K562 (cell line): ENCODE measurements around the gene BAD. TPM values are rescaled to one million over a fixed set of nuclear protein-coding genes. Genes with fewer than 3 reads are reported as not detected.

Experiments used
- ATF7 ChIP-seq: fragments of 450-650 bp; IDR thresholded peaks from 2 replicates; pipeline ENCODE4 v1.7.1; 2014; ENCODE audit warnings: mild to moderate bottlenecking, moderate library complexity
- BRD4 ChIP-seq: fragments of 200-600 bp; sonication (generic); IDR thresholded peaks from 2 replicates; pipeline ENCODE4 v1.6.1; 2017; ENCODE audit warnings: inconsistent platforms
- FOXP1 ChIP-seq: sonication (generic); formaldehyde crosslinking; IDR thresholded peaks from 2 replicates; pipeline ENCODE4 v1.8.0; 2022; ENCODE audit warnings: mild to moderate bottlenecking, missing genetic modification reagents
- GABPB2 ChIP-seq: fragments of 250-450 bp; sonication (Bioruptor Pico); conservative IDR thresholded peaks from 2 replicates; pipeline ENCODE4 v1.5.1; 2021; ENCODE audit warnings: mild to moderate bottlenecking
- GTF2F1 ChIP-seq: IDR thresholded peaks from 2 replicates; pipeline ENCODE4 v1.6.1; 2011; ENCODE audit warnings: low read depth, low read length, improper control_type of control experiment
- HDGF ChIP-seq: fragments of 450-650 bp; IDR thresholded peaks from 2 replicates; pipeline ENCODE4 v1.6.1; 2016
- KAT7 ChIP-seq: sonication (generic); formaldehyde crosslinking; IDR thresholded peaks from 2 replicates; pipeline ENCODE4 v1.8.0; 2022; ENCODE audit warnings: missing genetic modification reagents, mild to moderate bottlenecking, borderline replicate concordance
- MIER1 ChIP-seq: fragments of 450-650 bp; IDR thresholded peaks from 2 replicates; pipeline ENCODE4 v1.6.1; 2016; ENCODE audit warnings: antibody characterized with exemption, mild to moderate bottlenecking, low read depth
- NR2C1 ChIP-seq, 2 experiments: fragments of 450-650 bp; IDR thresholded peaks; 2 replicates each; pipeline ENCODE4 v1.6.1; 2017; ENCODE audit warnings: mild to moderate bottlenecking in 2 of 2, antibody characterized with exemption in 1 of 2, inconsistent platforms in 1 of 2, missing compliant biosample characterization in 1 of 2, missing genetic modification characterization in 1 of 2
- RB1 ChIP-seq: fragments of 450-650 bp; IDR thresholded peaks from 2 replicates; pipeline ENCODE4 v1.6.1; 2017; ENCODE audit warnings: low read depth, mild to moderate bottlenecking
- RBM39 ChIP-seq: fragments of 200-400 bp; formaldehyde crosslinking; optimal IDR thresholded peaks from 2 replicates; pipeline ENCODE3; 2018; ENCODE audit warnings: low read depth, low read length
- REST ChIP-seq, 2 experiments: fragments of 450-650 bp; formaldehyde crosslinking in 1 of 2; IDR thresholded peaks; 2 replicates each; pipeline versions ENCODE4 v1.4.0 to v1.6.1; 2014 to 2020; ENCODE audit warnings: mild to moderate bottlenecking in 2 of 2, borderline replicate concordance in 1 of 2, low read depth in 1 of 2
- UBTF ChIP-seq, 2 experiments: IDR thresholded peaks; 2 replicates each; pipeline ENCODE4 v1.6.1; 2012; ENCODE audit warnings: improper control_type of control experiment in 2 of 2, low read depth in 2 of 2, low read length in 2 of 2, borderline replicate concordance in 1 of 2
- USF2 ChIP-seq: sonication (generic); formaldehyde crosslinking; IDR thresholded peaks from 2 replicates; pipeline ENCODE4 v1.5.0; 2020; ENCODE audit warnings: missing genetic modification reagents
- ZNF24 ChIP-seq: fragments of 450-650 bp; IDR thresholded peaks from 2 replicates; pipeline ENCODE4 v1.6.1; 2016
- ZNF311 ChIP-seq: fragments of 250-450 bp; sonication (Bioruptor Pico); IDR thresholded peaks from 2 replicates; pipeline ENCODE4 v1.4.0; 2020; ENCODE audit warnings: mild to moderate bottlenecking, moderate library complexity
- polyA plus RNA-seq, 8 experiments: library from polyadenylated mRNA; depleted of rRNA in 4 of 8; stranded (reverse) in 5 of 8; unstranded in 3 of 8; fragments of >200 nt; fragmentation: Nextera tagmentation in 2 of 8; fragmentation: Illumina TruSeq in 1 of 8; extraction: Ambion mirVana in 2 of 8; extraction: Trizol in 1 of 8; gene quantifications; 2 replicates each; pipeline versions ENCODE4 v1.2.1 to v1.2.3, GENCODE V29; 2011 to 2014; ENCODE audit warnings: inconsistent platforms in 1 of 8, missing spikeins in 1 of 8
- total RNA-seq, 7 experiments: library from RNA; depleted of rRNA in 6 of 7; stranded (reverse); fragments of >200 nt in 6 of 7; fragmentation: Illumina TruSeq in 2 of 7; extraction: Trizol in 2 of 7; gene quantifications; 2 replicates each; pipeline versions ENCODE4 v1.2.1 to v1.2.3, GENCODE V29; 2011 to 2021; ENCODE audit warnings: low replicate concordance in 1 of 7

BAD gene
- total and polyA plus RNA-seq, 9 of the 15 experiments (the other 6 are each of a cell fraction or from before 2014, with no cell fraction given), result 0.61 to 45.6 (median 11.8) TPM

GRCh38 chr11:64304316-64305072 is 20.0 kb upstream of the BAD start (continued):
- TF ChIP-seq ZNF24, result peak; percentile 28; the same call in 1 of the 2 replicates
- TF ChIP-seq GABPB2 (CRISPR knock-in tag), result no peak; the same call in 1 of the 2 replicates
- 0 out of 2 replicates have a peak, but pooled peaks have one; percentile 37 for TF ChIP-seq ZNF311 (CRISPR knock-in tag)
- peak; percentile 52 for TF ChIP-seq USF2 (CRISPR knock-in tag)
- peak; percentile 64 for TF ChIP-seq ATF7
- peak; percentile 80 for TF ChIP-seq NR2C1 (IDR thresholded peaks at IDR 0.05)
- TF ChIP-seq NR2C1 (tag; IDR thresholded peaks at IDR 0.05), result peak; percentile 85
- peak; percentile 64; the same call in 1 of the 2 replicates for TF ChIP-seq BRD4
- TF ChIP-seq REST (IDR thresholded peaks at IDR 0.05; ENCODE audit: borderline replicate concordance), result peak; percentile 51
- 0 out of 2 replicates have a peak, but pooled peaks have one; percentile 68 for TF ChIP-seq REST (CRISPR knock-in tag; IDR thresholded peaks at IDR 0.05; ENCODE audit: low read depth)
- TF ChIP-seq UBTF (IDR thresholded peaks at IDR 0.05; ENCODE audit: borderline replicate concordance in 1 of 2, low read depth in 2 of 2, low read length in 2 of 2), result peak in 1 of 2 experiments; percentile 69; a peak in 1 of 4 replicates
- no peak for TF ChIP-seq HDGF
- TF ChIP-seq RBM39, result peak; percentile 71
- peak; percentile 16; the same call in 1 of the 2 replicates for TF ChIP-seq RB1
- TF ChIP-seq FOXP1, result peak; percentile 81; the same call in 1 of the 2 replicates
- TF ChIP-seq KAT7 (CRISPR knock-in tag), result 0 out of 2 replicates have a peak, but pooled peaks have one; percentile 55
- 0 out of 2 replicates have a peak, but pooled peaks have one; percentile 22 for TF ChIP-seq GTF2F1
- TF ChIP-seq MIER1, result 0 out of 2 replicates have a peak, but pooled peaks have one; percentile 40
